ENCODE measurements around the gene CPPED1. TPM values are rescaled to one million over a fixed set of nuclear protein-coding genes. Genes with fewer than 3 reads are reported as not detected.
A peak's percentile ranks its signal among the peaks of the same experiment; 100 is the strongest.

Gene CPPED1
- 4.3 TPM for total RNA-seq
- 1 to 10 TPM; 6.5 to 9.1 (median 6.9) TPM for polyA plus RNA-seq (ENCODE audit: insufficient read depth in 1 of 8, insufficient read length in 8 of 8, low replicate concordance in 1 of 8)
- long read RNA-seq, donor 1, full-length matches to known transcripts: 2 of 2 reads
- long read RNA-seq, donor 1, partial matches to known transcripts: 0 of 2 reads
- long read RNA-seq, donor 1, other reads (novel, unspliced or antisense): 0 of 2 reads
- long read RNA-seq, donor 2, partial matches to known transcripts: 0 of 1 reads
- long read RNA-seq, donor 2, other reads (novel, unspliced or antisense): 0 of 1 reads
- long read RNA-seq, donor 3, full-length matches to known transcripts: 5 of 5 reads
- long read RNA-seq, donor 3, partial matches to known transcripts: 0 of 5 reads
- long read RNA-seq, donor 3, other reads (novel, unspliced or antisense): 0 of 5 reads
- long read RNA-seq, donor 4, full-length matches to known transcripts: 2 of 2 reads
- long read RNA-seq, donor 4, partial matches to known transcripts: 0 of 2 reads
- long read RNA-seq, donor 4, other reads (novel, unspliced or antisense): 0 of 2 reads
- long read RNA-seq, donor 5, full-length matches to known transcripts: 8 of 8 reads
- long read RNA-seq, donor 5, partial matches to known transcripts: 0 of 8 reads
- long read RNA-seq, donor 5, other reads (novel, unspliced or antisense): 0 of 8 reads
- long read RNA-seq, donor 6, full-length matches to known transcripts: 4 of 4 reads
- long read RNA-seq, donor 6, partial matches to known transcripts: 0 of 4 reads
- long read RNA-seq, donor 6, other reads (novel, unspliced or antisense): 0 of 4 reads
- long read RNA-seq, donor 7, full-length matches to known transcripts: 1 of 1 reads
- long read RNA-seq, donor 7, partial matches to known transcripts: 0 of 1 reads
- long read RNA-seq, donor 7, other reads (novel, unspliced or antisense): 0 of 1 reads
- long read RNA-seq, donor 8, full-length matches to known transcripts: 1 of 1 reads
- long read RNA-seq, donor 8, partial matches to known transcripts: 0 of 1 reads
- long read RNA-seq, donor 8, other reads (novel, unspliced or antisense): 0 of 1 reads
- long read RNA-seq, donor 9, full-length matches to known transcripts: 3 of 3 reads
- long read RNA-seq, donor 9, partial matches to known transcripts: 0 of 3 reads
- long read RNA-seq, donor 9, other reads (novel, unspliced or antisense): 0 of 3 reads
- long read RNA-seq, donor 10, full-length matches to known transcripts: 3 of 3 reads
- long read RNA-seq, donor 10, partial matches to known transcripts: 0 of 3 reads
- long read RNA-seq, donor 10, other reads (novel, unspliced or antisense): 0 of 3 reads
- long read RNA-seq, donor 11, full-length matches to known transcripts: 1 of 1 reads
- long read RNA-seq, donor 11, partial matches to known transcripts: 0 of 1 reads
- long read RNA-seq, donor 11, other reads (novel, unspliced or antisense): 0 of 1 reads

GRCh38 chr16:12803203-12804093 lies at the start of gene CPPED1:
TSS of gene CPPED1 (minus strand) at chr16:12803887. CDS start at chr16:12803776, 111 bp downstream.
- 5% methylated on average over 49 of the region's 56 CpGs for WGBS (ENCODE audit: insufficient coverage)

GRCh38 chr16:12850186-12850585 lies 46.5 kb upstream of the CPPED1 start:
- Histone ChIP-seq H3K27me3 (ENCODE audit: control insufficient read depth, insufficient read depth, low read length) (no peaks in the 10 kb centered on the region), H3K4me1 (ENCODE audit: control insufficient read depth, insufficient read depth, low read length) (no peaks in the 10 kb centered on the region), H3K9me3 (replicated peaks; ENCODE audit: control insufficient read depth, low read depth, low read length) (no peaks in the 10 kb centered on the region), H3K36me3 (ENCODE audit: control insufficient read depth, insufficient read depth, low read length) (no peaks in the 10 kb centered on the region), H3K4me3 (ENCODE audit: low read length) (no peak overlapping the region), H3K27ac (ENCODE audit: low read length) (no peak overlapping the region)
- no CpG with 5 or more reads among the region's 2 CpGs for WGBS (ENCODE audit: insufficient coverage)
- DNase-seq: no peak

More at GRCh38 chr16:12803203-12804093, at the start of gene CPPED1:
- Histone ChIP-seq H3K4me1 (ENCODE audit: control insufficient read depth, insufficient read depth, low read length) (peaks cover 3% of the 10 kb centered on the region), H3K4me3 (ENCODE audit: low read length) (peak within 1 kb of the TSS; percentile 71), H3K9me3 (replicated peaks; ENCODE audit: control insufficient read depth, low read depth, low read length) (no peaks in the 10 kb centered on the region), H3K36me3 (ENCODE audit: control insufficient read depth, insufficient read depth, low read length) (no peaks in the 10 kb centered on the region), H3K27ac (ENCODE audit: low read length) (peak within 1 kb of the TSS; percentile 84), H3K27me3 (ENCODE audit: control insufficient read depth, insufficient read depth, low read length) (no peaks in the 10 kb centered on the region)
- DNase-seq: peak; percentile 92

GRCh38 chr16:12846592-12846991 lies 42.9 kb upstream of the CPPED1 start:
- no CpG with 5 or more reads among the region's 1 CpG for WGBS (ENCODE audit: insufficient coverage)

DNA sequence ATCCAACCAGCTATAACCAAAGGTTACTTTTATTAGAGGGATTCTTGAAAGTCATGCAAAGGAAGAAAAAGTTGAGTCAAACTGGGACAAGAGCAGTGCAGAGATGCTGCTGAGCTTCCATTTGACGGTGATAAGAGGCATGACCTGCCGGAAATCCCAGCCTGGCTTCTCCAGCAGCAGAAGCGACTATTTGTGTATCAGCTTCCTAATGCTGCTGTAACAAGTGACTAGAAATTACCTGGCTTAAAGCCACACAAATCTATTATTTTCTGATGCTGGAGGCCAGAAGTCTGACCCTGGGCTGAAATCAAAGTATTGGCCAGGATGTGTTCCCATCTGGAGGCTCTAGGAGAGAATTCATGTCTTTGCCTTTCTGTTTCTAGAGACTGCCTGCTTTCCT lies 41.6 kb upstream of the CPPED1 start:
- no peak for DNase-seq
- Histone ChIP-seq H3K4me1 (ENCODE audit: control insufficient read depth, insufficient read depth, low read length) (no peaks in the 10 kb centered on the region), H3K27me3 (ENCODE audit: control insufficient read depth, insufficient read depth, low read length) (no peaks in the 10 kb centered on the region), H3K9me3 (replicated peaks; ENCODE audit: control insufficient read depth, low read depth, low read length) (no peaks in the 10 kb centered on the region), H3K4me3 (ENCODE audit: low read length) (no peak overlapping the region), H3K36me3 (ENCODE audit: control insufficient read depth, insufficient read depth, low read length) (no peaks in the 10 kb centered on the region), H3K27ac (ENCODE audit: low read length) (no peak overlapping the region)
- 100% methylated on average over 2 of the region's 3 CpGs for WGBS (ENCODE audit: insufficient coverage)

More at GRCh38 chr16:12846592-12846991, 42.9 kb upstream of the CPPED1 start:
- no peak for DNase-seq
- Histone ChIP-seq H3K36me3 (ENCODE audit: control insufficient read depth, insufficient read depth, low read length) (no peaks in the 10 kb centered on the region), H3K4me3 (ENCODE audit: low read length) (no peak overlapping the region), H3K4me1 (ENCODE audit: control insufficient read depth, insufficient read depth, low read length) (no peaks in the 10 kb centered on the region), H3K27ac (ENCODE audit: low read length) (no peak overlapping the region), H3K9me3 (replicated peaks; ENCODE audit: control insufficient read depth, low read depth, low read length) (no peaks in the 10 kb centered on the region), H3K27me3 (ENCODE audit: control insufficient read depth, insufficient read depth, low read length) (no peaks in the 10 kb centered on the region)

GRCh38 chr16:12837756-12838155 lies 34.1 kb upstream of the CPPED1 start:
- Histone ChIP-seq H3K4me1 (ENCODE audit: control insufficient read depth, insufficient read depth, low read length) (no peaks in the 10 kb centered on the region), H3K4me3 (ENCODE audit: low read length) (no peak overlapping the region), H3K9me3 (replicated peaks; ENCODE audit: control insufficient read depth, low read depth, low read length) (no peaks in the 10 kb centered on the region), H3K36me3 (ENCODE audit: control insufficient read depth, insufficient read depth, low read length) (no peaks in the 10 kb centered on the region), H3K27ac (ENCODE audit: low read length) (no peak overlapping the region), H3K27me3 (ENCODE audit: control insufficient read depth, insufficient read depth, low read length) (peaks cover 3% of the 10 kb centered on the region)
- DNase-seq: no peak

DNA sequence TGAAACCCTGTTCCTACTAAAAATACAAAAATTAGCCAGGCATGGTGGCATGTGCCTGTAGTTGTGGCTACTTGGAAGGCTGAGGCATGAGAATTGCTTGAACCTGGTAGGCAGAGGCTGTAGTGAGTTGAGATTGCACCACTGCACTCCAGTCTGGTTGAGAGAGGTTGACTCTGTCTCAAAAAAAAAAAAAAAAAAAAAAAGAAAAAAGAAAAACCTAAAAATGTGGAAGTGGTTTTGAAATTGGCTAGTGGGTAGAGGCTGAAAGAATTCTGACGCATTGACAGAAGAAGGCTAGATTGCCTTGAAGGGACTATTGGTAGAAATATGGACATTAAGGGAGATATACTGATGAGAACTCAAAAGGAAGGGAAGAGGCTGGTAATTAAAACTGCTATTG lies 33.6 kb upstream of the CPPED1 start:
- Histone ChIP-seq H3K4me1 (ENCODE audit: control insufficient read depth, insufficient read depth, low read length) (no peaks in the 10 kb centered on the region), H3K36me3 (ENCODE audit: control insufficient read depth, insufficient read depth, low read length) (no peaks in the 10 kb centered on the region), H3K4me3 (ENCODE audit: low read length) (no peak overlapping the region), H3K27me3 (ENCODE audit: control insufficient read depth, insufficient read depth, low read length) (peaks cover 3% of the 10 kb centered on the region), H3K27ac (ENCODE audit: low read length) (no peak overlapping the region), H3K9me3 (replicated peaks; ENCODE audit: control insufficient read depth, low read depth, low read length) (no peaks in the 10 kb centered on the region)
- no peak for DNase-seq
- 86% methylated on average over 1 of the region's 1 CpG for WGBS (ENCODE audit: insufficient coverage)

DNA sequence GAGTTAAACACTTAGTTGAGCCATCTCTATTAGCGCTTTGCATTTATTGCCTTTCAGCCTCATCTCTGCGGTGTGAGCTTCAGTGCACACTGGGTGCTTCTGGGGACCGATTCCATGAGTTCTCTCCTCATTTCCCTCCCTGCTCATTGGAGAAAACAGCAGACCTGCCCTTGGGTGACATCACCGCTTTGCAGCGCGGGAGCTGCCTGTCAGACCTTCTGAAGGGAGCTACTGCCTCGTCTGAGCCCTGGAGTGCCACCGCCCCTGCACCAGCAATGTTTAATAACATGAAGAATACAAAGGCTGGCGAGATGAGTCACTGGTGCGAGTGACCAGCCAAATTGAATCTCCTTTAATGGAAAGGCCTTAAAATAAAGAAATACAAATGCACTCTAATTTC lies 30.2 kb upstream of the CPPED1 start:
- WGBS (ENCODE audit: insufficient coverage): 46% methylated on average over 8 of the region's 10 CpGs
- Histone ChIP-seq H3K27me3 (ENCODE audit: control insufficient read depth, insufficient read depth, low read length) (peaks cover 3% of the 10 kb centered on the region), H3K4me1 (ENCODE audit: control insufficient read depth, insufficient read depth, low read length) (no peaks in the 10 kb centered on the region), H3K36me3 (ENCODE audit: control insufficient read depth, insufficient read depth, low read length) (no peaks in the 10 kb centered on the region), H3K4me3 (ENCODE audit: low read length) (no peak overlapping the region), H3K27ac (ENCODE audit: low read length) (no peak overlapping the region), H3K9me3 (replicated peaks; ENCODE audit: control insufficient read depth, low read depth, low read length) (no peaks in the 10 kb centered on the region)
- no peak for DNase-seq

GRCh38 chr16:12829096-12829888 lies 25.6 kb upstream of the CPPED1 start:
- Histone ChIP-seq H3K4me3 (ENCODE audit: low read length) (no peak overlapping the region), H3K27ac (ENCODE audit: low read length) (no peak overlapping the region), H3K36me3 (ENCODE audit: control insufficient read depth, insufficient read depth, low read length) (no peaks in the 10 kb centered on the region), H3K4me1 (ENCODE audit: control insufficient read depth, insufficient read depth, low read length) (no peaks in the 10 kb centered on the region), H3K9me3 (replicated peaks; ENCODE audit: control insufficient read depth, low read depth, low read length) (no peaks in the 10 kb centered on the region), H3K27me3 (ENCODE audit: control insufficient read depth, insufficient read depth, low read length) (peaks cover 3% of the 10 kb centered on the region)
- WGBS (ENCODE audit: insufficient coverage): 73% methylated on average over 4 of the region's 11 CpGs
- DNase-seq: peak; percentile 9
